ENCODE results near the gene FUBP3.
"Not testable (repeated sequence)": the region's sequence is repeated elsewhere in the genome, so short reads cannot be mapped to it uniquely, and the experiment has no call there.

The FUBP3 gene

DNA sequence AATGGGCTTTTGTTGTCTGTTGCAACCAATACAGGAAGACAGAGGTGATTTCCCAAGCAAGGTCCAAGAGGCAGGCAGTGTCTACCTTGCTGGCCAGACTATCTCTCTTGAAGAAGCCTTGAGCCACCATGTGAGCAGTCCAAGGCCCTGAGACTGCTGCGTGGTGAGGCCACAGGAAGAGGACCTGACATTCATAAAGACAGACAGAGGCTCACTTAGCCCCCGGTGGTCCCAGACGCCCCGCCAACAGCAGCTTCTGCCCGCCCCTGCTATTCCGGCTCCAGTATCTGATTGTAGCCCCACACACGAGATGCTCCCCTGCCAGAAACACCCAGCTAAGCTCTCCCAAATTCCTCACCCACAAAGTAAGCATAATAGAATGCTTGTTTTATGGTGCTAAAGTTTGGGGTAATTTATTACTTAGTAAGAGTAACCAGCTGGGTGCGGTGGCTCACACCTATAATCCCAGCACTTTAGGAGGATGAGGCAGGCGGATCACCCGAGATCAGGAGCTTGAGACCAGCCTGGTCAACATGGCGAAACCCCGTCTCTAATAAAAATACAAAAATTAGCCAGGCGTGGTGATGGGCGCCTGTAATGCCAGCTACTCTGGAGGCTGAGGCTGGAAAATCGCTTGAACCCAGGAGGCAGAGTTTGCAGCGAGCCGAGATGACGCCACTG lies 22.8 kb upstream of the FUBP3 start:
- no peak for DNase-seq (ENCODE audit: low read depth)

DNA sequence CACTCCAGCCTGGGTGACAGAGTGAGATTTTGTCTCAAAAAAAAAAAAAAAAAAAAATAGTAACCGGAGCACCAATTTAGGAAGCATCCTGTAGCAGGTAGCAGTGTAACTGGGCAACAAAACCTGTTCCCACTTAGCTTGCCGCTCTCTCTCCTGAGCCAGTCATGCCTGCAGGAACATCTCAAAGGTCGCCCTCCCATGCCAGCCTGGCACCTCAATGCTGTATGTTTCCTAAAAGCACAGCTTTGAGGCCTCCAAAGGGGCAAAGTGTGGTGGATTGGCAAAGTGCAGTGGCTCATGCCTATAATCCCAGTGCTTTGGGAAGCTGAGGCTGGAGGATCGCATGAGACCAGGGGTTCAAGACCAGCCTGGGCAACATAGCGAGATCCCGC lies 22.3 kb upstream of the FUBP3 start:
- no peak for DNase-seq (ENCODE audit: low read depth)

DNA sequence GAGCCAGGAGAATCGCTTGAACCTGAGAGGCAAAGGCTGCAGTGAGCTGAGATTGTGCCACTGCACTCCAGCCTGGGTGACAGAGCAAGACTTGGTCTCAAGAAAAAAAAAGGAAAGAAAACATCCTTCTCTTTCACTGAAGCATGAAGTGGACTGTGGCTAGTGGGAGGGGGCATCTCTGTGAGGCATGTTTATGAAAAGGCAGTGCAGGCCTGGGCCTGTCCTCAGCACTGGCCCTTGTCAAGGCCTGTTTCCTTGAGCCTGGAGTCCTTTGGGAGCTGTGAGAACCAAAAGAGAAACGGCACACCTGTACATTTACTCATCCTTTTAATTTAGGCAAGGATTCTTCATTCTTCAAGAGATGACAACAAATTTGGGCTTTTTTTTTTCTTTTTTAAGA lies 18.3 kb upstream of the FUBP3 start:
- DNase-seq (ENCODE audit: low read depth): no peak

DNA sequence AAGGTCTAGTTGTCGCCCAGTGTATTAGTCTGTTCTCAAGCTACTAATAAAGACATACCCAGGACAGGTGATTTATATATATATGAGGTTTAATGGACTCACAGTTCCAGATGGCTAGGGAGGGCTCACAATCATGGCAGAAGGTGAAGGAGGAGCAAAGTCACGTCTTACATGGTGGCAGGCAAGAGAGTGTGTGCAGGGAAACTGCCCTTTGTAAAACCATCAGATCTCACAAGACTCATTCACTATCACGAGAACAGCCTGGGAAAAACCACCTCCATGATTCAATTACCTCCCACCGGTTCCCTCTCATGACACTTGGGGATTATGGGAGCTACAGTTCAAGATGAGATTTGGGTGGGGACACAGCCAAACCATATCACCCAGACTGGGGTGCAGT lies 16.9 kb upstream of the FUBP3 start:
- DNase-seq (ENCODE audit: low read depth): not testable (repeated sequence)

DNA sequence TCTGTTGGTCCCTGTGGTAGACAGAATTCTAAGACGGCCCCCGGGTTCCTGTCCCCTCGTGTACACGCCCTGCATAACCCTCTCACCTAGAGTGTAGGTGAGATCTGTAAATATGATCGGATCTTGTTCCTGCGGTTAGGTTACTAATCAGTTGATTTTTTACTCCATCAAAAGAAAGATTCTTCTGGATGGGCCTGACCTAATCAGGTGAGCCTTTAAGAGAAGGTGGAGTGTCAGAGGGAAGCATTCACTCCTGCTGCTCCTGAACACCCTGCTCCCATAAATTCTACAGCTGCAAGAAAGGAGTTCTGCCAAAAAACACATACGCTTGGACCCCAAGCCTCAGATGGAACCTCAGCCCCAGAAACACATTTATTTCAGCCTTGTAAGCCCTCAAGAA lies 15.6 kb upstream of the FUBP3 start:
- no peak for DNase-seq (ENCODE audit: low read depth)

DNA sequence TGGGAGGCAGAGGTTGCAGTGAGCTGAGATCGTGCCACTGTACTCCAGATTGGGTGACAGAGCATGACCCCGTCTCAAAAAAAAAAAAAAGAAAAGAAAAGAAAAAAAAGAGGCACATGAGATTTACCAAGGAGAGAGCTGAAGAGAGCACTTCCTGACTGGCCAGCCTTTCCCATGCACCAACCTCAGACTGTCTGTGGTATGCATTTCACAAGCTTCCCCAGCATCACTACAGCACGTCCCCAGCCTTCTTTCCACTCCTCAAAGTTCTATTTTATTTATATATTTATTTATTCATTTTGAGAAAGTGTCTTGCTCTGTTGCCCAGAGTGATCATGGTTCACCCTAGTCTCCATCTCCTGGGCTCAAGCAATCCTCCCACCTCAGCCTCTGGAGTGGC lies 13.6 kb upstream of the FUBP3 start:
- no peak for DNase-seq (ENCODE audit: low read depth)

DNA sequence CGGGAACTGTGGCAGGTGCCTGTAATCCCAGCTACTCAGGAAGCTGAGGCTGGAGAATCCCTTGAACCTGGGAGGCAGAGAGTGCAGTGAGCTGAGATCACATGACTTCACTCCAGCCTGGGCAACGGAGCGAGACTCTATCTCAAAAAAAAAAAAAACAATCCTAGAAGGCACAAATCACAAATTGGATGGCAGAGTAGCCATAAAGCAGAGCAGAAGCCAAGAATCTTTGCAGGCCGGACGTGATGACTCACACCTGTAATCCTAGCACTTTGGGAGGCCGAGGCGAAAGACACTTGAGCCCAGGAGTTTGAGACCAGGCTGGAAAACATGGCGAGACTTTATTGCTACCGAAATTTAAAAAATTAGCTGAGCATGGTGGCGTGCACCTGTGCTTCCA lies 9.2 kb upstream of the FUBP3 start:
- DNase-seq (ENCODE audit: low read depth): no peak

DNA sequence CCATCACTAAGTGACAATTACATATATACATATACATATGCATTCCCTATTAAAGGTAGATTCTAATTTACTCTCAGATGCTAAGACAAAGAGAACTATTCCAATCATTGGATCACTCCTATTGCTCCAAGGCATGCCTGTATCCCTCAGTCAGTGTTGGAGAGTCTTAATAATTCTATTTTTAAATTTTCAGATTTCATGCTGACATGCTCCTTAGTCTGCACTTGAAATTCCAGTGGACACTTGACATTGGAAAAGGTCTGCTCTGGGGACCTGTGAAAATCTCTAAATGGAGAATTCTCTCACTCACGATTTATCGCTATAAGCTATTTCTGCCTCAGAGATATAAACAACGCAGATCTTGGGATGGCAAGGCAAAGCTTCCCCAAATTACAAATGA lies 3.9 kb upstream of the FUBP3 start:
- DNase-seq (ENCODE audit: low read depth): no peak

DNA sequence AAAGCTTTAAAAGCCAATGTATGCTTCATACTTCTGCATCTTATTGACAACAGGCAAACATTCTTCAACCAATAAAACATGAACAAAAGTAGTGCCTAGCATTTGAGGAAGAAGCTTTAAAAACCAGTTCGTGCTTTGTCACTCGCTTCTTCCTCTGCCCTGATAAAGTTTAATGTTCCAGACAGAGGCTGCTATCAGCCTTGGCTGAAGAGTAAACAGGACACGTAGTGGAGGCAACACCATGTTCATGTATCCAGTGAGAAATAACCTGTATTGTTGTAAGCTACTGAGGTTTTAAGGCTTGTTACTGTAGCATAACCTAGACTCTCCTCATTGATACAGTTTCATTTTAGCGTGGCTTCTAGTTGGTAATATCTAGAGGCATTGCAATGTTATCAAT lies 3.2 kb upstream of the FUBP3 start:
- DNase-seq (ENCODE audit: low read depth): no peak

DNA sequence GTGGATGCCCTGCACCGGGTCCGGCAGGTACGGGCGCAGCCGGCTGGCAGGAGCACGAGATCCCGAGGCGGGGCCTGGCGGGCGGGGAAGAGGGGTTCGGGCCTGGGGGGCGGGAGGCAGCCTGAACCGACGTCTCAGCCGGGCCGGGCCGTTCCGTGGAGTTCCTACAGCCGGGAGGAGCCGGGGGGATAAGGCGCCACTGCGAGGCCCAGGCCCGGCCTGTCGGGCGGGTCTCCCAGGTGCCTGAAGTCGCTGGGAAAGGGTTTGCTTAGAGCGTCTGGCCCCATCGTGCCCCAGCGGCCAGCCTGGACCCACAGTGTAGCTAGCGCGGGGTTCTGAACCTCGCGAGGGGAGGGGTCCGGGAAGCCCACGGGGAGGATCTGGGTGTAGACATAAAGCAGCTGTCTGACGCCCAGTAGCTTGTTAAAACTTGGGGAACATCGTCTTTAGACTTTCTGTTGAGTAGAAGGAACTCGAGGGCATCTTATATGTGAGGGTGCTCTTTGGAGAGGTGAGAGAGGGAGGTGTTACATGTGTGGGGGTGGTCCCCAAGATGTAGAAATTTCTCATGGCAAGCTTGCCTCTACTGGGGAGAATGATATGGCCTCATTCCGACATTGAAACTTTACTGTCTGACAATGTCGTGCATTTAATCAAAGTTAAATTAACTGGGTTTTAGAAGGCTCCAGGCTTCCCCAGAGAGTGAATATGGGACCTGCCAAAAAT lies 524 bp downstream of the FUBP3 start:
- DNase-seq (ENCODE audit: low read depth): no peak

DNA sequence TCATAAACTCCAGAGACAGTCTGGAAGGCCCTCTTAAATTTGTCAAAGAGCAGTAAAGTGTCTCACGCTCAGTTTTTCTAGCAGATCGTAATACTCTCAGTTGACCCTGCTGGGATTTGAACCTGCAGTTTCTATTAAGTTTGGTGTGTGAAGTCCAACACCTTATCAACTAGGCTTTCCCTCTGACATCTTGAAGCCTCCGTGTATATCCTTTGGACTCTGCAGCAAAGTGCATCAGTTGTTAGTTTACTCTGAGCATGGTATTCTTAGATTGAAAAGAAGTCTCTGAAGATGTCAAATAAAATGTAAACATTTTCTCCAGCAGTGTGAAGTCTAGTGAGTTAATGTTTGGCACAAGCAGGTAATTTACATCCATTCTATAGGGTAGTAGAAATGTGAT lies 2.4 kb downstream of the FUBP3 start:
- no peak for DNase-seq (ENCODE audit: low read depth)

DNA sequence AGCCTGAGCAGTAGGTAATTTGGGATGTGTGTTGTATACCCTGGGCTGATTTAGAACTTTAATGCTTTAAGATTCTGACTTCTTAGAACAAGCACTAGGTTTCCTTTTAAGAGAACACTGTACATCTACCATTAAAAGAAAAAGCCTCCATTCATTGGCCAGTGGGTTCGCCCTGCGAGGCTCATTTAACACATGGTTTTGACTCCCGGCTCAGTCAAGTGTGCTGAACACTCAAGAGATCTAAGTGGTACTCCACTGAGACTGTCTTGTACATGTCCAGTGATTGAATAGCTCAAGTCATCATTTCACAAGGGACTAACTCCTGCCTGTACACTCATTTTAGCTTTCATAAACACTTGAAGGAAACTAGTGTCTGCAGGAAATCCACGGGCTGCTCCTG lies 3.9 kb downstream of the FUBP3 start:
- DNase-seq (ENCODE audit: low read depth): no peak

DNA sequence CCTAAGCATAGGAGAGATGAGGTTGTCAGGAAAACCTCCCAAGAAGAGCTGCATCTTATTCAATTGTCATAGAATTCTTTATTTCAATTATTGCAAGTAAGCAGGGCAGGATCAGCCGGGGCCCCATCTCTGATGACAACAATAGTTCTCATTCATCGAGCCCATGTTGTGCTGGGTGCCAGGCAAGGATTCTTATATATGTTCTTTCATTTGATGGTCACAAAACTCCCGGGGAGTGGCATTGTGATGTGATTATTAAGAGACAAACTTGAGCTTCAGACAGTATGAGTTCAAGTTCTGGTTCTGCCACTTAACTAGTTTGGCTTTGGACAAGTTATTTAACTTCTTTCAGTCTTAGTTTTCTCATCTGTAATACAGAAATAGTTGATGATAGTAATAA lies 8.5 kb downstream of the FUBP3 start:
- no peak for DNase-seq (ENCODE audit: low read depth)

DNA sequence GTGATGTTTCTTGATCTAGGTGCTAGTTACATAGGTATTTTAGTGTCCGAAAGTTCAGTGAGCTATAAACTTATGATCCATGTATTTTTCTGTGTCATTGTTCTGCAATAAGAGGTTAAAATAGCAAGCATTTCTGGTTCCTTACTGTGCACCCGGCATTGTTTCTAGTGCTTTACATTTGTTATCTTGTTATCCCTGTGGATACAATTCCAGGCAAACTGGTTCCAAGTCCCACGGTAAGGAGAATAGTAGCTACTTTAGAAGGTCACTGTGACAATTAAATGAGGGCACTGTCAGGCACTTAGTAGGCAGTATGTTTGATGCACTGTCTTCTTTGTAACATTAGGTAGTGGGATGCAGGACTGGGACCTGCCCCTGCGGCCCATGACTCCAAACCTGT lies 9.0 kb downstream of the FUBP3 start:
- no peak for DNase-seq (ENCODE audit: low read depth)

DNA sequence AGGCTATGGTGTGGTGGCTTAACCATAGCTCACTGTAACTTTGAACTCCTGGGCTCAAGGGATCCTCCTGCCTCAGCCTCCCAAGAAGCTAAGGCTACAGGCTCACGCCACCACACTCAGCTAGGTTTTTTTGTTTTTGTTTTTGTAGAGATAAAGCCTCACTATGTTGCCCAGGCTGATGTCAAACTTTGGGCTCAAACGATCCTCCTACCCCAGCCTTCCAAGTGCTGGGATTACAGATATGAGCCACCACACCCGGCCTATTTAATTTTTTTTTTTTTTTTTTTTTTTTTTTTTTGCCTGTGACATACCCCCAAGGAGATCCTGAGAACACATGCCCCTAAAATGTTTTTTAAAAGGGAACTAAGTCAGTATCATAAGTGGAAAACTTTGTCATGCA lies 10.4 kb downstream of the FUBP3 start:
- no peak for DNase-seq (ENCODE audit: low read depth)

DNA sequence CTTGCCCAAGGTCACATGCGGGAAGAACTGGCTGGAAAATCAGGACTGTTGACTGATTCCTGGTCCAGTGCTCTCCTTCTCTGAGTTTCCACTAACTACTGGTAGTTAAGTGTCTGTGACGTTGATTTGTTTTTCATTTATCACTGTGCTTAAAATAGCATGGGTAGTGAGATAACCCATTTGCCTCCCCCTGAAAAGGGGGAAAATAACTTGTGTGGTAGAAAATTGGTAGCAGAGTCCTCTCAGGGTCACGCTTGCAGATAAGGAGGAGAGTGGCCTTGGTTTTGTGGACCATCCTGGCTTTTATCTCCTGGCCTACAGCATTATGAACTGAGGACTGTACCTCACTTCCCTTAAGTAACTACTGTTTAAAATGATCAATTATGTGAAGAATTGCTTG lies 10.9 kb downstream of the FUBP3 start:
- DNase-seq (ENCODE audit: low read depth): no peak

DNA sequence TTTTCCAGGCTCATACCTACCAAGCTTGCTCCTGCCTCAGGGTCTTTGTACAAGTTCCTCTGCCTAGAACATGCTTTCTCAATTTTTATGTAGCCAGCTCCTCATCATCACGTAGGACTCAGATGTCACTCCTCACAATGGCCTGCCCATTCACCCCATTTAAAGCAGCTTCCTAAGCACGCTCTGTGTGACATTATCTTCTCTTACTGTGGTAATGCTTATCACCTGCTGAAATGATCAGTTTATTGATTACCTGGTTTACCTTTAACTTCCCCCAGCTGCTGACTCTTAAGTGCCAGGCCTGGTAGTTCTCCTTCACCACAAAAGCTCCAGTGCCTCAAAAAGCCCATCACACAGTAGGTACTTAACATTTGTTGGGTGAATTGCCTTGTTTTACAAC lies 13.6 kb downstream of the FUBP3 start:
- DNase-seq (ENCODE audit: low read depth): no peak

DNA sequence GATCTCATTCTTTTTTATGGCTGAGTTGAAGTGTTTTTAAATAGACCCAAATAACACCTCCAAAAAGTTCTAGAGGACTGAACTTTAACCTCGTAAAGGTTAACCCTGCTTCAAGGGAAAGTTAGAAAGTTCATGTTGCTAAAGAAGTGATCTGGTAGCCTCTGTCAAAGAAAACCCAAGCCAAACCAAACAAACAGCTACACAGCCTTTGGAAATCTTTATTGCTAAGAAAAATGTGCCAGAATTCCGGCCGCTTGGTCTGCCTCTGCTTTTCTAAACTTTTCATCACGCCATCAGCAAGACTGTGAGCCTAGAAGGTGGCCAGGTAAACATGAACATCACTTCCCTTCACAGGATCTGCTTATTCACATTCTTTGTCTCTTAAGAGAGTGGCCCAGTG lies 17.9 kb downstream of the FUBP3 start:
- no peak for DNase-seq (ENCODE audit: low read depth)

DNA sequence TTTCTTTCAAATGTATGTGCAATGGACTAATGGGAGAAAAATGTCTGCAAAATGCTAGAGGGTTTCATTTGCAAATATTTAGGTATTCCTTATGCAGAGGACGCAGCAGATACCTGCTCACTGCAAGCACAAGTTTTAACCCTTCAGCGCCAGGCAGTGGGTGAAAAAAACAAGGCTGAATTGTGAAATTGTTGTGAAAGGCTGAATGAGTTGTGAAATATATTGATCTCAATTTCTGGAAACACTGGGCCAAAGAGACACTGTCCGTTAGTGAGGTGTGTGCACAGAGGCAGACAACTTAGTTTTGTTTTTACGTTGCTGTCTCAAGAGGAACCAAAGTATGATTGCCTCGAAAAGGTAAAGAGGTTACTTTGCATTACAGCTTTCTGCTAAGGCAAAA lies 18.8 kb downstream of the FUBP3 start:
- DNase-seq (ENCODE audit: low read depth): no peak

DNA sequence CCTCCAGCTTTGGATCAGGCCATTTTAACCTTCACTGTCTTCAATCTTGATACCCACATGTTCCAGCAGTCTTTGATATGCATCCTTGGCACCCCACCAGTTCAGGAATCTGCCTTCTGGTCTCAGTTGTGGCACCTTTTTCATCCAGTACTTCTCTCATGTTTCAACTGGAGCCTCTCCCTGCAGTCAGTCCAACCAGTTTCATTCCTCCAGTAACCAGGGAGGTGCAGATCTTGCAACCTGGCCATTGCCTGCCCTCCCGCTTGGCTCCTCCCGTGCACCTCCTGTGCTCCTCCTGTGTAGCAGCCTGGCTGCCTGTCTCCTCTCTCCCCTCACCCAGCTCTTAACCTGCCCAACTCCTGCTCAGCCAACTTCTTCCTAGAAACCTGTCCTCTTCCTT lies 20.2 kb downstream of the FUBP3 start:
- DNase-seq (ENCODE audit: low read depth): no peak

DNA sequence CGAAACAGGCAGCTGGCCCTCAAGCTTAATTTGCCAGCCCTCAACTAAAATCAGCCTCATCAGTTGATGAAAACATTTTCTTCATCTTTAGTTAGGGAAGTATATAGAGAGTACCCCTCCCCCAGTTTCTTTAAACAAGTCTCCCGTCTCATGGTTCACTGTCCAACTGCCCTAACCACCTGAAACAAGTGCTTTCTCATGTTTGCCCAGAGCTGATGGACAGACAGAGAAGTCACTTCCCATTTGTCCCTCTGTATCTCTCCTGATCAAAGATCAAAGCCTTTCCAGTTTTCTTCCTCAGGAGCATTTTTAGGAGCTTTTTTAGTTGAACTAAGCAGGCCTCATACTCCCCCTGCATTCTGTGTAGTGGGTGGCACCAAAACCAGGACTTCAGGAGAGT lies 21.7 kb downstream of the FUBP3 start:
- DNase-seq (ENCODE audit: low read depth): no peak

DNA sequence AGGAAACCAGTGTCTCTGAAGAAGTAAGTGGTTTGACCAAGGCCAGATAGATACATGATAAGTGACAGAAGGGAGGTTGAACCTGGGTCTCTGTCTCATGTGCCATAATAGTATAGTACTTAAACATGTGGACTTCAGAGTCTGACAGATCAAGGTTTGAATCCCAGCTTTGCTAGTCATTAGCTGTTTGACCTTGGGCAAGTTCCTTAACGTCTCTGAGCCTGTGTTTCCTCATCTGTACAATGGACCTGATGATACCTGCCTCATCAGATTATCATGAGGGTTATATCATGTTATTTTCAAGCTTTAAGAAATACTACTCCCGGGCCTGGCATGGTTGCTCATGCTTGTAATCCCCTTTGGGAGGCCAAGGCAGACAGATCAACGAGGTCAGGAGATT lies 24.9 kb downstream of the FUBP3 start:
- DNase-seq (ENCODE audit: low read depth): no peak

DNA sequence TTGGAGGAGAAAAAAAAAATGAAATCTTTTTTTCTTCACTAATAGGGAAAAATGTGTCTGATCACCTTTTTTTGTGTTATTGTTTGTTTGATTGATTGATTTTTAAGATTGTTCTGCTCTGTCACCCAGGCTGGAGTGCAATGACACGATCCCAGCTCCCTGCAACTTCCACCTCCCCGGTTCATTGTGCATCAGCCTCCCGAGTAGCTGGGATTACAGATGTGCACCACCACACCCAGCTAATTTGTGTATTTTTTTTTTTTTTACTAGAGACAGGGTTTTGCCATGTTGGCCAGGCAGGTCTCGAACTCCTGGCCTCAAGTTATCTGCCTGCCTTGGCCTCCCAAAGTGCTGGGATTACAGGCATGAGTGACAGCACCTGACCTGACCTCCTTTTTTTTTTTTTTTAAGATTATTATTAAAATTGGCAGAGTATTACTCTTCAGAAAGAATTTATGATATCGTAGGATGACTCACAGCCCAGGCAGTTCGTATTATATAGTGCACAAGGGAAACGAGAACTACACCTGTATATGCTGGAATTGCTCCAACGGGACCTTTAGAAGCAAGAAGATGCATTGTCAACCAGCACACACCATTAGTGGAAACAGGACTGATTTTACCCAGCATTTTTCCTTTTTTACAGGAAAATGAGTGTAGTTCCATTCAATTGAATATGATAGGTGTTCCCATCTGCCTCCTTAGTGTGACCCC lies 27.7 kb downstream of the FUBP3 start:
- no peak for DNase-seq (ENCODE audit: low read depth)
